ENCODE measurements around the gene ZNF488.
A peak's percentile ranks its signal among the peaks of the same experiment; 100 is the strongest.

The ZNF488 gene, protein sequence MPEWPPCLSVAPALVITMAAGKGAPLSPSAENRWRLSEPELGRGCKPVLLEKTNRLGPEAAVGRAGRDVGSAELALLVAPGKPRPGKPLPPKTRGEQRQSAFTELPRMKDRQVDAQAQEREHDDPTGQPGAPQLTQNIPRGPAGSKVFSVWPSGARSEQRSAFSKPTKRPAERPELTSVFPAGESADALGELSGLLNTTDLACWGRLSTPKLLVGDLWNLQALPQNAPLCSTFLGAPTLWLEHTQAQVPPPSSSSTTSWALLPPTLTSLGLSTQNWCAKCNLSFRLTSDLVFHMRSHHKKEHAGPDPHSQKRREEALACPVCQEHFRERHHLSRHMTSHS

DNA sequence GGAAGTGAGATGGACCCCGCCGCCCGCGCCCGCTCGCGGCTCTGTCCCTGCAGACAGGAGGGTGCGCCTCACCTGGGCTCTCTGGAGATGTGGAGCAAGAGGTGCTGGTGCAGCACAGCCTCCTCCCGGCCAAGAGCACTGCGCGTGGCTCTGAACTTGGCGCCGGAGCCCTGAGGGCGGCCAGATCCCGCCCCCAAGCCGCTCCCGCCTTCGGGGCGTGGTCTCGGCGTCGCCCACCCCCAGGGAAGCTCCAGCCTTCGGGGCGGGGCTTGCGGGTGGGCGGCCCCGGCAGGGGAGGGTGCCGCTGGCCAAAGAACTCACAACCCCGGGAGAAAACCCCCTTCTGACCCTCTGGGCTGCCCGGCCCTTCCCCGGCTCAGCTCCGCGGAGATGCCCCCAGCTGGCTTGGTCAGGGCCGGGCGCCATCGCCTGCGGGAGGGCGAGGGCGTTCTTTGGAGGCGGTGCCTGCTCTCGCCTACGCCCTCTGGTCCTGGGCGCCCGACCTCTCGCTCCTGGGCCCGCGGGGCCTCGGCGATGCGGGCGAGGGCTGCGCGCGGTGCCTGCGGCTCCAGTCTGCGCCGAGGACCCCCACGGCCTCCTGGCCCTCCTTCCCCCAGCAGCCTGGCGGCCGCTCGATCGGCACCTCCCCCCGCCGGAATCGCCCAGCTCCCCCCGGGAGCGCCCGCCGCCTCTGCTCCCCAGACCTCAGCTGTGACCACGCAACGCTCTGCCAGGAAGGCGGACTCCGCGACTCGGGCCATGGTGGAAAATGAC is at the start of gene ZNF488:
Gene ZNF488 (minus strand): TSS at position 146 of the 774 bp plus-strand sequence. CDS start 15,464 bp downstream, outside the sequence.
- TF ChIP-seq, protein P1, sequence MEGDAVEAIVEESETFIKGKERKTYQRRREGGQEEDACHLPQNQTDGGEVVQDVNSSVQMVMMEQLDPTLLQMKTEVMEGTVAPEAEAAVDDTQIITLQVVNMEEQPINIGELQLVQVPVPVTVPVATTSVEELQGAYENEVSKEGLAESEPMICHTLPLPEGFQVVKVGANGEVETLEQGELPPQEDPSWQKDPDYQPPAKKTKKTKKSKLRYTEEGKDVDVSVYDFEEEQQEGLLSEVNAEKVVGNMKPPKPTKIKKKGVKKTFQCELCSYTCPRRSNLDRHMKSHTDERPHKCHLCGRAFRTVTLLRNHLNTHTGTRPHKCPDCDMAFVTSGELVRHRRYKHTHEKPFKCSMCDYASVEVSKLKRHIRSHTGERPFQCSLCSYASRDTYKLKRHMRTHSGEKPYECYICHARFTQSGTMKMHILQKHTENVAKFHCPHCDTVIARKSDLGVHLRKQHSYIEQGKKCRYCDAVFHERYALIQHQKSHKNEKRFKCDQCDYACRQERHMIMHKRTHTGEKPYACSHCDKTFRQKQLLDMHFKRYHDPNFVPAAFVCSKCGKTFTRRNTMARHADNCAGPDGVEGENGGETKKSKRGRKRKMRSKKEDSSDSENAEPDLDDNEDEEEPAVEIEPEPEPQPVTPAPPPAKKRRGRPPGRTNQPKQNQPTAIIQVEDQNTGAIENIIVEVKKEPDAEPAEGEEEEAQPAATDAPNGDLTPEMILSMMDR (IDR thresholded peaks at IDR 0.05; ENCODE audit: control insufficient read depth, insufficient read depth, low read depth, low read length, missing control alignments), result no peak
- H3K4me3 ChIP-seq (ENCODE audit: control insufficient read depth, low read depth, low read length), result peak within 1 kb of the TSS; percentile 73
- no peak for DNase-seq (ENCODE audit: low read depth)

- DNase-seq (ENCODE audit: low read depth), result no peak
- TF ChIP-seq, protein P1 (IDR thresholded peaks at IDR 0.05; ENCODE audit: control insufficient read depth, insufficient read depth, low read depth, low read length, missing control alignments), result no peak
- H3K4me3 ChIP-seq (ENCODE audit: control insufficient read depth, low read depth, low read length), result no peak overlapping the region
Measured at GRCh38 chr10:47425813-47426419, 41.8 kb upstream of the ZNF488 start.

DNA sequence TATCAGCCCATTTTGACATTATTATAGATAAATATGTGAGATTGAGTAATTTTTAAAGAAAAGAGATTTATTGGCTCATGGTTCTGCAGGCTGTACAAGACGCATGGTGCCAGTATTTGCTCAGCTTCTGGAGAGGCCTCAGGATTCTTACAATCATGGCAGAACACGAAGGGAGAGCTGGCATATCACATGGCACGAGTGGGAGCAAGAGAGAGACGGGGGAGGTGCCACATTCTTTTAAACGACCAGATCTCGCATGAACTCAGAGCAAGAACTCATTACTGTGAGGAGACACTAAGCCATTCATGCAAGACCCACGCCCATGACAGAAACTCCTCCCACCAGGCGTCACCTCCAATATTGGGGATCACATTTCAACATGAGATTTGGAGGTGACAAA is 40.1 kb upstream of the ZNF488 start:
- TF ChIP-seq, protein P1 (IDR thresholded peaks at IDR 0.05; ENCODE audit: control insufficient read depth, insufficient read depth, low read depth, low read length, missing control alignments), result no peak
- no peak overlapping the region for H3K4me3 ChIP-seq (ENCODE audit: control insufficient read depth, low read depth, low read length)
- DNase-seq (ENCODE audit: low read depth), result no peak

GRCh38 chr10:47423476-47423875 is 39.4 kb upstream of the ZNF488 start:
- no peak for DNase-seq (ENCODE audit: low read depth)
- H3K4me3 ChIP-seq (ENCODE audit: control insufficient read depth, low read depth, low read length), result no peak overlapping the region
- TF ChIP-seq, protein P1 (IDR thresholded peaks at IDR 0.05; ENCODE audit: control insufficient read depth, insufficient read depth, low read depth, low read length, missing control alignments), result no peak

GRCh38 chr10:47421057-47421952 is 37.2 kb upstream of the ZNF488 start:
- H3K4me3 ChIP-seq (ENCODE audit: control insufficient read depth, low read depth, low read length), result no peak overlapping the region
- DNase-seq (ENCODE audit: low read depth), result peak; percentile 42
- TF ChIP-seq, protein P1 (IDR thresholded peaks at IDR 0.05; ENCODE audit: control insufficient read depth, insufficient read depth, low read depth, low read length, missing control alignments), result no peak
